H9 (cell line): Measurements from ENCODE around the gene WSCD2. TPM values are rescaled to one million over a fixed set of nuclear protein-coding genes. Genes with fewer than 3 reads are reported as not detected.

Experiments used
- DNase-seq: peaks from one replicate; pipeline ENCODE4 v3.0.0-alpha.2; 2017
- H2AFZ ChIP-seq: one replicate; pipeline ENCODE4 v1.6.1; 2013; ENCODE audit warnings: mild to moderate bottlenecking, low read length, control low read depth, moderate library complexity
- H2AK5ac ChIP-seq: 2 replicates; pipeline ENCODE4 v1.6.1; 2013; ENCODE audit warnings: low read length, control low read depth, mixed read lengths; ENCODE audit not compliant: insufficient read length
- H2BK120ac ChIP-seq: one replicate; pipeline ENCODE4 v1.6.1; 2013; ENCODE audit warnings: low read depth, mild to moderate bottlenecking, low read length, control low read depth, inconsistent platforms; ENCODE audit not compliant: poor library complexity, severe bottlenecking
- H2BK12ac ChIP-seq: 2 replicates; pipeline ENCODE4 v1.6.1; 2013; ENCODE audit warnings: low read length, control low read depth, mixed read lengths, low read depth; ENCODE audit not compliant: insufficient read length
- H2BK15ac ChIP-seq: 2 replicates; pipeline ENCODE4 v1.6.1; 2013; ENCODE audit warnings: low read depth, low read length, control low read depth
- H2BK20ac ChIP-seq: one replicate; pipeline ENCODE4 v1.6.1; 2013; ENCODE audit warnings: low read depth, mild to moderate bottlenecking, low read length, control low read depth, inconsistent platforms; ENCODE audit not compliant: poor library complexity, severe bottlenecking
- H2BK5ac ChIP-seq: 2 replicates; pipeline ENCODE4 v1.6.1; 2013; ENCODE audit warnings: low read length, control low read depth, mixed read lengths; ENCODE audit not compliant: insufficient read length
- H3K14ac ChIP-seq: 2 replicates; pipeline ENCODE4 v1.6.1; 2013; ENCODE audit warnings: low read length, control low read depth; ENCODE audit not compliant: insufficient read depth
- H3K18ac ChIP-seq: 2 replicates; pipeline ENCODE4 v1.6.1; 2013; ENCODE audit warnings: low read depth, mild to moderate bottlenecking, mixed read lengths, low read length, control low read depth; ENCODE audit not compliant: insufficient read length
- H3K23ac ChIP-seq: 2 replicates; pipeline ENCODE4 v1.6.1; 2013; ENCODE audit warnings: low read length, control low read depth, mixed read lengths, low read depth; ENCODE audit not compliant: insufficient read length
- H3K23me2 ChIP-seq: 2 replicates; pipeline ENCODE4 v1.6.1; 2013; ENCODE audit warnings: low read depth, mild to moderate bottlenecking, mixed read lengths, low read length, control low read depth; ENCODE audit not compliant: insufficient read length, poor library complexity, severe bottlenecking
- H3K27ac ChIP-seq: 2 replicates; pipeline ENCODE4 v1.5.1; 2013; ENCODE audit warnings: low read length, control low read depth, mixed read lengths, low read depth; ENCODE audit not compliant: insufficient read length
- H3K27me3 ChIP-seq: 2 replicates; pipeline ENCODE4 v1.6.1; 2013; ENCODE audit warnings: low read length, control low read depth, inconsistent platforms; ENCODE audit not compliant: insufficient read depth
- H3K4ac ChIP-seq: 2 replicates; pipeline ENCODE4 v1.6.1; 2013; ENCODE audit warnings: low read depth, mild to moderate bottlenecking, control low read depth, inconsistent platforms, low read length, moderate library complexity
- H3K4me1 ChIP-seq: 2 replicates; pipeline ENCODE4 v1.6.1; 2013; ENCODE audit warnings: low read length, control low read depth, inconsistent platforms; ENCODE audit not compliant: insufficient read depth
- H3K4me2 ChIP-seq: 2 replicates; pipeline ENCODE4 v1.6.1; 2013; ENCODE audit warnings: low read length, control low read depth, mixed read lengths; ENCODE audit not compliant: insufficient read length, insufficient read depth
- H3K56ac ChIP-seq: 2 replicates; pipeline ENCODE4 v1.6.1; 2013; ENCODE audit warnings: low read depth, mild to moderate bottlenecking, mixed read lengths, low read length, control low read depth; ENCODE audit not compliant: insufficient read length
- H3K79me1 ChIP-seq: 2 replicates; pipeline ENCODE4 v1.6.1; 2013; ENCODE audit warnings: low read depth, mild to moderate bottlenecking, moderate library complexity, low read length, control low read depth, inconsistent platforms; ENCODE audit not compliant: insufficient read depth, poor library complexity, severe bottlenecking
- H3K79me2 ChIP-seq: 2 replicates; pipeline ENCODE4 v1.6.1; 2013; ENCODE audit warnings: low read length, control low read depth, inconsistent platforms; ENCODE audit not compliant: insufficient read depth
- H3K9ac ChIP-seq: 2 replicates; pipeline ENCODE4 v1.6.1; 2013; ENCODE audit warnings: low read length, control low read depth, mixed read lengths; ENCODE audit not compliant: insufficient read length; ENCODE audit errors: extremely low read depth
- H3K9me3 ChIP-seq: one replicate; pipeline ENCODE4 v1.6.1; 2013; ENCODE audit warnings: low read depth, low read length, inconsistent platforms; ENCODE audit not compliant: control insufficient read depth
- H3T11ph ChIP-seq: one replicate; pipeline ENCODE4 v1.6.1; 2013; ENCODE audit warnings: mild to moderate bottlenecking, low read length, control low read depth, inconsistent platforms
- H4K20me1 ChIP-seq: one replicate; pipeline ENCODE4 v1.6.1; 2013; ENCODE audit not compliant: control insufficient read depth, insufficient read length, insufficient read depth
- H4K5ac ChIP-seq: 2 replicates; pipeline ENCODE4 v1.6.1; 2013; ENCODE audit warnings: low read depth, mild to moderate bottlenecking, mixed read lengths, low read length, control low read depth; ENCODE audit not compliant: insufficient read length
- H4K8ac ChIP-seq: replicated peaks from 2 replicates; pipeline ENCODE4 v1.6.1; 2013; ENCODE audit warnings: low read length, control low read depth, mixed read lengths, low read depth; ENCODE audit not compliant: insufficient read length
- H4K91ac ChIP-seq: 2 replicates; pipeline ENCODE4 v1.6.1; 2013; ENCODE audit warnings: low read depth, mild to moderate bottlenecking, moderate library complexity, mixed read lengths, low read length, control low read depth; ENCODE audit not compliant: insufficient read length
- H3K27ac Mint-ChIP-seq, 3 experiments: 2 replicates in 2 of 3; 3 replicates in 1 of 3; pipeline ENCODE4 v1.8.0; 2020 to 2021; ENCODE audit warnings: mixed read lengths in 3 of 3, mild to moderate bottlenecking in 1 of 3, moderate library complexity in 1 of 3
- H3K27me3 Mint-ChIP-seq: 2 replicates; pipeline ENCODE4 v1.8.0; 2021; ENCODE audit warnings: low read depth, mild to moderate bottlenecking, moderate library complexity, mixed read lengths
- H3K36me3 Mint-ChIP-seq, 3 experiments: 2 replicates in 2 of 3; 3 replicates in 1 of 3; pipeline ENCODE4 v1.8.0; 2020 to 2021; ENCODE audit warnings: low read depth in 3 of 3, mixed read lengths in 3 of 3; ENCODE audit not compliant: insufficient read depth in 1 of 3
- H3K4me1 Mint-ChIP-seq, 2 experiments: 2 replicates each; pipeline ENCODE4 v1.8.0; 2020; ENCODE audit warnings: mixed read lengths in 2 of 2
- H3K4me3 Mint-ChIP-seq, 2 experiments: 2 replicates in 1 of 2; 3 replicates in 1 of 2; pipeline ENCODE4 v1.8.0; 2020 to 2021; ENCODE audit warnings: mild to moderate bottlenecking in 2 of 2, mixed read lengths in 2 of 2, moderate library complexity in 1 of 2
- H3K9me3 Mint-ChIP-seq, 2 experiments: 2 replicates in 1 of 2; 3 replicates in 1 of 2; pipeline ENCODE4 v1.8.0; 2020; ENCODE audit warnings: mild to moderate bottlenecking in 2 of 2, mixed read lengths in 2 of 2, moderate library complexity in 1 of 2
- WGBS: extraction: QIAGEN DNeasy Blood & Tissue Kit; methylation state at CpG from one replicate; pipeline ENCODE4 v1.1.7; 2013; ENCODE audit warnings: missing lambda C conversion rate, low lambda C conversion rate, mixed read lengths; ENCODE audit not compliant: insufficient read length; ENCODE audit errors: extremely low coverage; 5-methylcytosine and 5-hydroxymethylcytosine counted together
- total RNA-seq: library from RNA; stranded (reverse); gene quantifications from 2 replicates; pipeline ENCODE4 v1.2.1, GENCODE V29; 2021
- TF ChIP-seq, protein P1 (sequence below): fragments of 200-600 bp; sonication (generic); conservative IDR thresholded peaks from 3 replicates; pipeline ENCODE4 v1.8.0; 2021; ENCODE audit warnings: antibody characterized with exemption, mild to moderate bottlenecking

Gene WSCD2
- total RNA-seq, 1 experiment from 2014 or later = 0.92 TPM

DNA sequence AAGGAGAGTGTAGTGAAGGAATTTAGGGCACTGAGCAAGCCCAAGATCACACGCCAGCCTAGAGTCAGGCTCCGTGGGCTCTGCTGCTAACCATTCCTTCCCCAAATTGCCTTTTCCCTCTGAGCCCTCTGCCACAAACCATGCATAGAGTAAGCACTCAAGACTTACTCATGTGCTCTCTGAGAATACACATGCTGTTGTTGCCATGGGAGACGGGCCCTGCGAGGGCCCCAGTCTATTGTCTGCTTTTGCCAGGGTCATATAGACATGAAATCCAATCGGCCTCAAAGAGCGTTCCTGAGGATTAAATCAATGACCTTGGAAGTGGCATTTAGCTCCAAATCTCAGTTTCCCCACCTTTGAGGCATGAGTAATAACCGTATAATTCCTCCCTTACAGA is 48.7 kb upstream of the WSCD2 start:
- Histone ChIP-seq H3K4me1 (no peaks in the 10 kb centered on the region), H3K27ac (no peak overlapping the region), H3K4me2 (no peak overlapping the region), H2AK5ac (no peak overlapping the region), H3K4ac (no peak overlapping the region), H4K91ac (no peak overlapping the region), H3K18ac (no peak overlapping the region), H3K9me3 (no peaks in the 10 kb centered on the region), H3K56ac (no peak overlapping the region), H4K5ac (no peak overlapping the region), H2BK15ac (no peak overlapping the region), H3K79me2 (no peaks in the 10 kb centered on the region; the same call in 1 of the 2 replicates), H2BK20ac (no peak overlapping the region), H2AFZ (no peak overlapping the region), H3K79me1 (no peaks in the 10 kb centered on the region), H4K20me1 (no peaks in the 10 kb centered on the region), H3K23ac (no peak overlapping the region), H2BK5ac (no peak overlapping the region), H3T11ph (no peak overlapping the region), H3K14ac (no peak overlapping the region), H4K8ac (no peak overlapping the region), H3K27me3 (no peaks in the 10 kb centered on the region), H2BK12ac (no peak overlapping the region), H3K9ac (no peak overlapping the region), H3K23me2 (no peaks in the 10 kb centered on the region), H2BK120ac (no peak overlapping the region)
- no CpG with 5 or more reads among the region's 7 CpGs for WGBS
- TF ChIP-seq, protein P1, sequence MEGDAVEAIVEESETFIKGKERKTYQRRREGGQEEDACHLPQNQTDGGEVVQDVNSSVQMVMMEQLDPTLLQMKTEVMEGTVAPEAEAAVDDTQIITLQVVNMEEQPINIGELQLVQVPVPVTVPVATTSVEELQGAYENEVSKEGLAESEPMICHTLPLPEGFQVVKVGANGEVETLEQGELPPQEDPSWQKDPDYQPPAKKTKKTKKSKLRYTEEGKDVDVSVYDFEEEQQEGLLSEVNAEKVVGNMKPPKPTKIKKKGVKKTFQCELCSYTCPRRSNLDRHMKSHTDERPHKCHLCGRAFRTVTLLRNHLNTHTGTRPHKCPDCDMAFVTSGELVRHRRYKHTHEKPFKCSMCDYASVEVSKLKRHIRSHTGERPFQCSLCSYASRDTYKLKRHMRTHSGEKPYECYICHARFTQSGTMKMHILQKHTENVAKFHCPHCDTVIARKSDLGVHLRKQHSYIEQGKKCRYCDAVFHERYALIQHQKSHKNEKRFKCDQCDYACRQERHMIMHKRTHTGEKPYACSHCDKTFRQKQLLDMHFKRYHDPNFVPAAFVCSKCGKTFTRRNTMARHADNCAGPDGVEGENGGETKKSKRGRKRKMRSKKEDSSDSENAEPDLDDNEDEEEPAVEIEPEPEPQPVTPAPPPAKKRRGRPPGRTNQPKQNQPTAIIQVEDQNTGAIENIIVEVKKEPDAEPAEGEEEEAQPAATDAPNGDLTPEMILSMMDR = no peak
- H3K36me3 Mint-ChIP-seq = peaks cover 0 to 4% (median 0%) of the 10 kb centered on the region in 3 experiments; a peak in 2 of 7 replicates
- DNase-seq = no peak
- peaks cover 7% of the 10 kb centered on the region for H3K27me3 Mint-ChIP-seq
- H3K4me3 Mint-ChIP-seq = no peak overlapping the region
- H3K4me1 Mint-ChIP-seq = peaks cover 14 to 18% of the 10 kb centered on the region in 2 experiments
- no peak overlapping the region for H3K27ac Mint-ChIP-seq
- peaks cover 3 to 13% of the 10 kb centered on the region in 2 experiments for H3K9me3 Mint-ChIP-seq
